Colon (tissue), 2 donors: ENCODE results near the gene HIP1R.

ENCODE experiments used
- FAIRE-seq: peaks from 2 replicates; lab custom pipeline; 2012; peaks lifted over from hg19 to GRCh38; lab: Jason Lieb, UNC
- donor health status: control.
- donor health status: control.

Gene HIP1R

GRCh38 chr12:122860854-122861586 is 25.8 kb downstream of the HIP1R start:
- FAIRE-seq = no peak

DNA sequence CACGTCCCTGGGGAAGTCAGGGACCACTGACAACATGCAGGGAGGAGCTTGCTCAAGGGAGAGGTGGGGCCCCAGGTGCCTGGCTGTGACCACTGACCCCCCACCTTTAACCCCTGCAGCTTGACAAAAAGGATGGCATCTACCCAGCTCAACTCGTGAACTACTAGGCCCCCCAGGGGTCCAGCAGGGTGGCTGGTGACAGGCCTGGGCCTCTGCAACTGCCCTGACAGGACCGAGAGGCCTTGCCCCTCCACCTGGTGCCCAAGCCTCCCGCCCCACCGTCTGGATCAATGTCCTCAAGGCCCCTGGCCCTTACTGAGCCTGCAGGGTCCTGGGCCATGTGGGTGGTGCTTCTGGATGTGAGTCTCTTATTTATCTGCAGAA is 26.3 kb downstream of the HIP1R start:
- no peak for FAIRE-seq

DNA sequence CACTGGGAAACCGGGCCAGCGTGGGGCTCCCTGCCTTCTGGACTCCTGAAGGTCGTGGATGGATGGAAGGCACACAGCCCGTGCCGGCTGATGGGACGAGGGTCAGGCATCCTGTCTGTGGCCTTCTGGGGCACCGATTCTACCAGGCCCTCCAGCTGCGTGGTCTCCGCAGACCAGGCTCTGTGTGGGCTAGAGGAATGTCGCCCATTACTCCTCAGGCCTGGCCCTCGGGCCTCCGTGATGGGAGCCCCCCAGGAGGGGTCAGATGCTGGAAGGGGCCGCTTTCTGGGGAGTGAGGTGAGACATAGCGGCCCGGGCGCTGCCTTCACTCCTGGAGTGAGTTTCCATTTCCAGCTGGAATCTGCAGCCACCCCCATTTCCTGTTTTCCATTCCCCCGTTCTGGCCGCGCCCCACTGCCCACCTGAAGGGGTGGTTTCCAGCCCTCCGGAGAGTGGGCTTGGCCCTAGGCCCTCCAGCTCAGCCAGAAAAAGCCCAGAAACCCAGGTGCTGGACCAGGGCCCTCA is 26.9 kb downstream of the HIP1R start:
- FAIRE-seq = no peak

- FAIRE-seq = no peak
These were observed 27.8 kb downstream of the HIP1R start for GRCh38 chr12:122862872-122863701.

GRCh38 chr12:122864894-122865253 is 29.6 kb downstream of the HIP1R start:
- FAIRE-seq = no peak

DNA sequence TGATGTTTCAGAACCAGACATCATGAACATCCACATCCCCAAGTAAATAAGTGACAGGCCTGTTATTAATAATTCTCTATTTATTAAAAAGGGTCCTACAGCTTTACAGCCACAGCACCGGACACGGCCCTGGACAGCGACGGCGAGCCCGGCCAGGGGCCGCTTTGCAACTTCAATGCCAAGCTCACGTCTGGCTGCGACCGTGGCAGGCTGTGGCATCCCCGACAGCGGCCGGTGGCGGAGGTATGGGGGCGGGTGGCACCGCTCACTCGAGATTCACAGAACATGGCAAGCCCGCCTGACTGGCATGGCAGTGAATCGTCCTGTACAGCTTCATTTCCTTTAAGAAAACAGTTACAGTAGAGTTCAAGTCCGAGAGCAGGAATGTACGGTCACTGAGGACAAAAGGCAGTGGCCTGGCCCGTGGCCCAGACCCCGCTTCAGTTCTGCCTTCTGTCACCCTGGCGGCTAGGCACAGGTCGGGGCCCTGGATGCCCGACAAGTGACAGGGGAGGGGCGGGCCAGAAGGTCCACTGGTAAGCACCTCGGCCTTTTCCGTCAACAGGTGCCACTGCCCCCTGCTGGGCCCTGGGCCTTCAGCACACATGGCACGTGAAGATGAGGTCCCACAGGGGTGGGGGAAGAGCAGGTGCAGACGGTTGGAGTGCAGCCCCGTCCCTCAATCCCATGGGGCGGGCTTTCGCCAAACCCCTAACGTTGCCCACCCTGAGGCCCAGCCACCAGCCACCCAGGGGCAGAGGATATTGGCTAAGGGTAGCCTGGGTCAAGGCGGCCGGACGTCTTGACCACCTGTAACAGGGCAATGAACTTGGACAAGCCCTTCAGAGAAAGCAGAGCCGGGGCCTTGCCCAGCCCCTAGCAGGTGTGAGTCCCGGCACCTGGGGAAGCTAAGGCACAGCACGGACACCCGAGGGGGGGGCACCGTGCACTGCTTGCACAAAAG is 30.3 kb downstream of the HIP1R start:
- FAIRE-seq = no peak

DNA sequence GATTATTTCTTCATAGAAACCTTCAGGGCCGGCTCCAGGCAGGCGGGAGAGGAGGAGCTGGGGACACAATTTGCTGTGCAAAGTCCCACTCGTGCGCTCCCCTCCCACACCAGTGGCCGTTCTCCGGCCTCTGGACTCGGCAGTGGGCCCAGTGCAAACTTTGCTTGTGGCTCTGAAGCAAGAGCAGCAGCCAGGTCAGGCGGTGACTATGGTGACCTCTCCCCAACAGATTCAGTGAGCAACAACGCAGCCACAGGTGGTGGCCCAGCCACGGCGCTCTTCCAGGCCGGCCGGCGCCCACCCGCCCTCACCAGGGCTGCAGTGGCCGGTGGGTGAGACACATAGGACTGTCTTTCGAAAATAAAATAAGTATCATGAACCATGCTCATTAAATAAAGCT is 31.1 kb downstream of the HIP1R start:
- no peak for FAIRE-seq

- FAIRE-seq = no peak
These were observed 31.8 kb downstream of the HIP1R start for GRCh38 chr12:122866950-122867607.

DNA sequence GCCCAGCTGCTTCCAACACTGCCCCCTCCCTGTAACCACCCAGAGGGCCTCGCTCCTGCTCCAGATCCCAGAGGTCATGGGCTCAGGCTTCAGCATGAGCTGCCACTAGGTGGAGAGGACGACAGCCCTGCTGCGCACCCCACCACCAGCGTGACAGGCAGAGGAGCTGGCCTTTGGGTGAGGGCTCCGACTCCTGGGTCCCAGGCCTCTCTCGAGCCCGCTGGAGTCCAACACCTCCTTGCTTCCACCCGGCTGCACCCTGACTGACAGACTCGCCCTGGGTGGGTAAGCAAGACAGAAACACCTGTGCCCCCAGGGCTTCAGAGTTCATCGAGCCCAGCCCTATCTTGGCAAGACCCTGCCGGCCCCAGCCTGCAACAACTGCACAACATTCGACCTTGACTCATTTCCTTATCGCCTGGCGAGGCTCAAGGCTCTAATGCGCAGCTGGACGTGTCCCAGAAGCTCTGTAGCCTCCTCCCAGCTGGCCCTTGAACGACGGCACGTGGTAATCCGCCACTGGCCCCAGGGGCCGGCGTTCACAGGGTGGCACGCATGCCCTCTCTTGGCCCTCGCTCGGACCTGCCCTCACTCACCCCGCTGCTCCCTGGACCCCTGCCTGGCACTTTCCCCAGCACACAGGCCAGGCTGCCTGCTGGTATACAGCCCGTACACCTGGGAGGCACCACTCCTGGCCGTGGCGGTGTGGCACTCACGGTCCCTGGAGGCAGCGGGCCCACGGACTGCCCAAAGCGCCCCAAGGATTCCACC is 32.6 kb downstream of the HIP1R start:
- no peak for FAIRE-seq

- no peak for FAIRE-seq
These were observed 33.4 kb downstream of the HIP1R start for GRCh38 chr12:122868471-122869177.

DNA sequence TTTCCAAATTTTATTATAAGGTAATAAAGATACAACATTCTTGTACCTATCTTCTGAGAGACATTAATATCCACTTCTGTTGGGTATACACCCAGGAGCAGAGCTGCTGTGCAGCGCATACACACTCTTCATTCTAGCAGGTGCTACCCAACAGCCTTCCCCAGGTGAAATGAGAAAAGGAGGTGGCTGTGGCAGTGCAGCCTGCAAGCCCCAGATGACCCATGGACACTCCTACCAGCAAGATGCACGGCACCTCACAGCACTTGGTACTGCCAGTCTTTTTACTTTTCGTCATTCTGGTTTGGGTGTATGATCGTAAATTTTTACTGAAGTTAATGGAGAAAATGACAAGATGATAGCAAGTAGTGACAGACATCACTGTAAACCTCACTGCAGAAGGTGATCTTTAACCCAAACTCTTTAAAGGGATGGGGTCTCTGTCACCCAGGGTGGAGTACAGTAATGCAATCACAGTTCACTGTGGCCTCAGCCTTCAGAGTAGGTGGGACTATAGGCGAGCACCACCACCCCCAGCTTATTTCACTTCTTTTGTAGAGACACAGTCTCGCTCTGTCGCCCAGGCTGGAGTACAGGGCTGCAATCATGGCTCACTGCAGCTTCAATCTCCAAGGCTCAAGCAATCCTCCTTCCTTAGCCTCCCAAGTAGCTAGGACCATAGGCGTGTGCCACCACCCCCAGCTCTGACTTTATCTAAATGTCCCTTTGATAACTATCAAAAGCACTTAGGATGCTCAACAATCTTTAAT is 34.1 kb downstream of the HIP1R start:
- no peak for FAIRE-seq

DNA sequence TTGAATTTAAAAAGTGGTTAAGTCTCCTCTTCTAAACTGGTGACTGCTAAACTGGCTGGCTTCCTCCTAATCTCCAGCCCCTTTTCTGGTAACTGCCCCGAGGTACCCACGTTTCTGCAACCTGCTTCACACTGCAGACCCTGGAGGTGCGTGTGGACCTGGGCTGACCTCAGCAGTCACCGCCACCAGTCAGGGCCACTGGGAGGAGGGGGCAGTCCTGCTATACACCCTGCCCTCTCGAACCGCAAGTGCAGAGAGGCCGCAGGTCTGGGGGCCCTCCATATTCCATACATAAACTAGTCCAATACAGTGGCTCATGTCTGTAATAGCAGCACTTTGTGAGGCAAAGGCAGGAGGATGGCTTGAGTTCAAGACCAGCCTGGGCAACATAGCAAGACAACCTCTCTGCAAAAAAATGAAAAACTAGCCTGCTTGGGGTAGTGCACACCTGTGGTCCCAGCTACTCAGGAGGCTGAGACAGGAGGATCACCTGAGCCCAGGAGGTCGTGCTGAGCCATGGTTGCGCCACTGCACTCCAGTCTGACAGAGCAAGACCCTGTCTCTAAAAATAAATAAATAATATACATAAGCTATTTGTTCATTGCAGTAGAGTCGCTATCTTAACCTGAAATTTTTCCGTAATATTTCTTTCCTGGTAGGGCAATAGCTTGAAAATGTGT is 35.0 kb downstream of the HIP1R start:
- FAIRE-seq = no peak

DNA sequence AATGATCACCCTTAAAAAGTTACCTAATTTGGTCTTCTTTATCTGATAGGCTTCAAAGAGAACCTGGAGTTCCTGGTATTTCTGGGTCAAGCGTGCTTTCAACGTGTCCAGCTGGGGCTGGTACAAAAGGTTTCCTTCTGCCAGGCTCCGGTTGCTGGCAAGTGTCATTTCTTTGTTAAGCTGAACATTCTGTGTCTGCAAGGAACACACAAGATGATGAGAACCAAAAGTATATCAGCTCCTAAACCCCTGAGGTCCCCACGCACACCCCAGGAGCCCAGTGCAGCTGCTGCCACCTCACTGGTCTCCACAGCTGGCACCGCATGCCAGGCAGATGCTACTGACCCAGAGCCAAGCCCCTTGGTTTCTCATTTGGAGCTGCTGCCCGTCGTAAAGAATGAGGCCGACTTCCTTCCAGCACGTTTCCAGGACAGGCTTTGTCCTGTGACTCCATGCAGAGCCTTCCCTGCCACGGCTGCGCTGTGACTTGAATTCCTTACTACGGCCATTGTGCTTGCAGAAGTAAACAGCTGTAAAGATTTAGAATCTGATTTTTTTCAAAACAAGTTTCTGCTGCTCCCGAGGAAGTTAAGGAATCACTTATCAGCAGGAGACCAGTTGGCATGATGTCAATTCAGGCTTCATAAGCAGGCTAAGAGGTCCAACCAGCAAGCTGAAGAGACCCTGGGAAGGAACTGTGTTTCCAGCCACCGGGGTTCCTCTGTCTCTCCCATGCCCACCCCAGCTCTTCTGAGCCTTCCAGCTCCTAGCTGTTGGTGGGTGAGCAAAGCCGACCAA is 35.8 kb downstream of the HIP1R start:
- FAIRE-seq = no peak

DNA sequence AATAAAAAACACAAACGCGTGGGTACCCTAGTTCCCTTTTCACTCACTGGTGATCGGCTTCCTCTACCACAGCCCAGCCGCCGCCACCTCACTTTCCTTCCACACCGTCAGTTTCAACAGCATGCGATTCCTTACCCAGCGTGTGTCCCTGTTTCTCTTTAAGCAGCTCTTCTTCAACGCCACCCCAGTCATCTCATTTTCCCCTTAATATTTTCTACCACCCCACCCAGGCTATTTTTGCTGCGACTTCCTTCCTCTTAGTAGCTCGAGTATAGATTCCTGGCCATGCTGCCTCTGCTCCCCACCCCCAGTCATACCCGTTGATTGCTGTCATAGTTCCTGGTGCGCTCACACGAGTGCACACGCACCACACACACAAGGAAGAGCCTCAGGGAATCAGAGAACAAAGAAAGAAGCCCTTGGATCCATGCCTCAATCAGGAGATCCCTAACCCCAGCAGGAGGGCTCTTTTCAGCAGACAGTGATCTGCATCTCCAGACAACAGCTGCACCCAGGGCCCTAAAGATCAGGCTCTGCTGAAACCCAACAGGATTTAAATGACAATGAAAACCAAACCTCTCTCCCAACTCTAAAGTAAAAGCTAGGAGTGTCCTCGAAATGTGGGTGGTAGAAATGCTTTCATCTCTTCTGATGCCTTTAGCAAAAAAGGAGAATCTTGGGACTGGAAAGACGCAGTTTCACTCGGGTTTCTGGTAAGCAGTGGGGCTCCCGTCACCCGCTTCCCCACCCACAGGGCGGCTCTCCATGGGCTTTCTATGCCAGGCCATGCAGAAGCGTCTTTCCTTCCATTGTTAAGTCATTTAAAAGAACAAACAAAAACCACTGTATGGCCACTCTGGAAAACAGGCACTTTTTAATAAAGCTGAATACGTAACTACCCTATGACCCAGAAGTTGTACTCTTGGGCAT is 36.9 kb downstream of the HIP1R start:
- no peak for FAIRE-seq

- FAIRE-seq = no peak
These were observed 37.6 kb downstream of the HIP1R start for GRCh38 chr12:122872815-122873361.

DNA sequence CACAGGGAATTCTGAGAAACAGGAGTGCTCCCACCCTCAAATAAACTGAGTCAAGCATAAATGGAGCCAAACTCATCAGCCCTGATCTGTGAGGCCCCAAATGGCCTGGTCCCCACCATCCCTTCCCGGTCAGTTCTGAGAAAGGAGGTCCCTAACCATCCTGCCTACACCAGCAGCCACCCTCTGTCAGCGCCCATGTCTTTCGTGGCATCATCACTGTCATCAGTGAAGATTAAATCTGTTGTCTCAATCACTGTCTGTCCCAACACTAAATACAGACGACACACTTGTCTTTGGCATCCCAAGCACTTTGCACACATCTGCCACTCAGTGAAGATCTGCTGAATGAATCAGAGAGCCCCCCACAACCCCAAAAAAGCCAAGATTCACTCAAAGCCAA is 38.3 kb downstream of the HIP1R start:
- FAIRE-seq = no peak

- no peak for FAIRE-seq
These were observed 38.8 kb downstream of the HIP1R start for GRCh38 chr12:122874081-122874480.
